Measurements from ENCODE around the gene ITSN1.
"Not testable (repeated sequence)": the region's sequence is repeated elsewhere in the genome, so short reads cannot be mapped to it uniquely, and the experiment has no call there.

ITSN1 gene

GRCh38 chr21:33892853-33893252 is 250.6 kb downstream of the ITSN1 start:
- DNase-seq (ENCODE audit: low read depth), result no peak

- no peak for DNase-seq (ENCODE audit: low read depth)
These were observed 251.6 kb downstream of the ITSN1 start for GRCh38 chr21:33893917-33894316.

- DNase-seq (ENCODE audit: low read depth), result peak; percentile 48
These were observed 252.5 kb downstream of the ITSN1 start for GRCh38 chr21:33894736-33895288.

- no peak for DNase-seq (ENCODE audit: low read depth)
These were observed 253.1 kb downstream of the ITSN1 start for GRCh38 chr21:33895356-33895755.

GRCh38 chr21:33896691-33897090 is 254.4 kb downstream of the ITSN1 start:
- no peak for DNase-seq (ENCODE audit: low read depth)

- no peak for DNase-seq (ENCODE audit: low read depth)
These were observed 254.8 kb downstream of the ITSN1 start for GRCh38 chr21:33897098-33897497.

- no peak for DNase-seq (ENCODE audit: low read depth)
These were observed 255.4 kb downstream of the ITSN1 start for GRCh38 chr21:33897739-33898138.

- DNase-seq (ENCODE audit: low read depth), result no peak
These were observed 256.3 kb downstream of the ITSN1 start for GRCh38 chr21:33898586-33898985.

- no peak for DNase-seq (ENCODE audit: low read depth)
These were observed 256.9 kb downstream of the ITSN1 start for GRCh38 chr21:33899199-33899598.

GRCh38 chr21:33901412-33902288 is 259.3 kb downstream of the ITSN1 start:
- DNase-seq (ENCODE audit: low read depth), result no peak

GRCh38 chr21:33902349-33902748 is 260.0 kb downstream of the ITSN1 start:
- no peak for DNase-seq (ENCODE audit: low read depth)

- no peak for DNase-seq (ENCODE audit: low read depth)
These were observed 261.7 kb downstream of the ITSN1 start for GRCh38 chr21:33904041-33904440.

- DNase-seq (ENCODE audit: low read depth), result no peak
These were observed 266.5 kb downstream of the ITSN1 start for GRCh38 chr21:33908760-33909159.

GRCh38 chr21:33909756-33910155 is 267.5 kb downstream of the ITSN1 start:
- DNase-seq (ENCODE audit: low read depth), result no peak

GRCh38 chr21:33914188-33914587 is 271.9 kb downstream of the ITSN1 start:
- DNase-seq (ENCODE audit: low read depth), result no peak

GRCh38 chr21:33915368-33916199 is 273.3 kb downstream of the ITSN1 start, which contains the start of gene ATP5PO:
TSS of gene ATP5PO (minus strand) at chr21:33915804. CDS start at chr21:33915763, 41 bp downstream.
- peak; percentile 92 for DNase-seq (ENCODE audit: low read depth)

GRCh38 chr21:33916200-33916567 is 273.9 kb downstream of the ITSN1 start:
- DNase-seq (ENCODE audit: low read depth), result no peak

- no peak for DNase-seq (ENCODE audit: low read depth)
These were observed 275.1 kb downstream of the ITSN1 start for GRCh38 chr21:33917421-33917820.

GRCh38 chr21:33924079-33924765 is 281.9 kb downstream of the ITSN1 start:
- peak; percentile 91 for DNase-seq (ENCODE audit: low read depth)

- DNase-seq (ENCODE audit: low read depth), result no peak
These were observed 282.4 kb downstream of the ITSN1 start for GRCh38 chr21:33924766-33925100.

- not testable (repeated sequence) for DNase-seq (ENCODE audit: low read depth)
These were observed 283.9 kb downstream of the ITSN1 start for GRCh38 chr21:33926248-33926647.

All from stimulated activated CD8-positive, alpha-beta memory T cell treated with anti-CD3 and anti-CD28 coated beads, Interleukin-7, amount 100 ng/mL, for 24 hours (primary cell).